ENCODE results near the gene ATP6V1G1. TPM values are rescaled to one million over a fixed set of nuclear protein-coding genes. Genes with fewer than 3 reads are reported as not detected.

The ATP6V1G1 gene
- polyA plus RNA-seq, 1 donor from 2014 or later = 802 TPM

GRCh38 chr9:114546851-114547250 is 40.7 kb upstream of the ATP6V1G1 start:
- Histone ChIP-seq H3K4me2 (ENCODE audit: low read length) (no peak overlapping the region), H3F3A (ENCODE audit: insufficient read depth, low read length, poor library complexity, severe bottlenecking) (no peaks in the 10 kb centered on the region)

DNA sequence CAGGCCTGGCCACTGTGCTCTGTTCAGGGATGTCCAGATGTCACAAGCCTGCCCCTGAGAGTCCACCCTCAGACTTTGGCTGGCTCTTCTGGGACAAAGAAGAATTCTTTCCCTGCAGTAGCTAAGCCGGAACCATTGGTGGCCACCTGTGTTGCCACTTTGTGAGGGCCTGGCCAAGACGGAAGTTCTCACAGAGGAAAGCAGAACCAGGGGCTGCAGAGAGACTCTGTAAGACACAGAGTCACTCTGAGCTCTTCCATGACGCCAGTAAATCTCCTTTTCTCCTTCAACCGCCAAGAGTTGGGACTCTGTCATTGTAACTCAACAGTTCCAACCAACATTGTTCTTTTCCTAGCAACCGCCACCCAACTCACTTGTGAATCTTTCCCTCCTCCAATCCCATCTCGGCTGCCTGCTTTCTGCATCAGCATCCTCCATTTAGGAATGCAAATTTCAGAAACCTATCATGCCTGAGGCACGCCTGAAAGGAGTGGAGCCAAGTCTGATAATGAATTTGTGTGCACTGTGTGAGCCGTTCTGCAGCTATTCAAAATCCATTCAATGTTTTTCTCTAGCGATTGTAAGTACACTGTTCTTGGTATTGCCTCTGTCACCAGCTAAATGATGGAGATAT is 37.8 kb upstream of the ATP6V1G1 start:
- no peaks in the 10 kb centered on the region for H3K27me3 ChIP-seq (ENCODE audit: insufficient read depth, low read depth, low read length)
- no peaks in the 10 kb centered on the region for H3F3A ChIP-seq (ENCODE audit: insufficient read depth, low read length, poor library complexity, severe bottlenecking)
- no peaks in the 10 kb centered on the region for H3K79me2 ChIP-seq (replicated peaks; ENCODE audit: insufficient read depth, low read length)
- H3K36me3 ChIP-seq (ENCODE audit: insufficient read depth, low read length) = no peaks in the 10 kb centered on the region
- no peak overlapping the region for H3K27ac ChIP-seq (ENCODE audit: low read length)
- H4K20me1 ChIP-seq (ENCODE audit: insufficient read depth) = no peaks in the 10 kb centered on the region
- H3K4me3 ChIP-seq (ENCODE audit: low read length) = no peak overlapping the region
- no peak overlapping the region for H3K4me2 ChIP-seq (ENCODE audit: low read length)
- no peaks in the 10 kb centered on the region for H3K9me3 ChIP-seq (ENCODE audit: low read length)
- no peaks in the 10 kb centered on the region for H3K9me2 ChIP-seq (ENCODE audit: insufficient read depth, low read length)
- no peak overlapping the region for H3K9ac ChIP-seq (ENCODE audit: low read length)
- no peak overlapping the region for H2AFZ ChIP-seq (ENCODE audit: low read depth, low read length)
- no peak for TF ChIP-seq SMC3 (conservative IDR thresholded peaks at IDR 0.05; ENCODE audit: poor library complexity)
- no peak for TF ChIP-seq EP300 (conservative IDR thresholded peaks at IDR 0.05; ENCODE audit: poor library complexity, severe bottlenecking)
- no peak for TF ChIP-seq MXI1 (conservative IDR thresholded peaks at IDR 0.05; ENCODE audit: poor library complexity, severe bottlenecking)
- TF ChIP-seq CTCF (IDR thresholded peaks at IDR 0.05; ENCODE audit: poor library complexity, severe bottlenecking) = no peak
- TF ChIP-seq RAD21 (conservative IDR thresholded peaks at IDR 0.05) = no peak
- TF ChIP-seq, protein P1, sequence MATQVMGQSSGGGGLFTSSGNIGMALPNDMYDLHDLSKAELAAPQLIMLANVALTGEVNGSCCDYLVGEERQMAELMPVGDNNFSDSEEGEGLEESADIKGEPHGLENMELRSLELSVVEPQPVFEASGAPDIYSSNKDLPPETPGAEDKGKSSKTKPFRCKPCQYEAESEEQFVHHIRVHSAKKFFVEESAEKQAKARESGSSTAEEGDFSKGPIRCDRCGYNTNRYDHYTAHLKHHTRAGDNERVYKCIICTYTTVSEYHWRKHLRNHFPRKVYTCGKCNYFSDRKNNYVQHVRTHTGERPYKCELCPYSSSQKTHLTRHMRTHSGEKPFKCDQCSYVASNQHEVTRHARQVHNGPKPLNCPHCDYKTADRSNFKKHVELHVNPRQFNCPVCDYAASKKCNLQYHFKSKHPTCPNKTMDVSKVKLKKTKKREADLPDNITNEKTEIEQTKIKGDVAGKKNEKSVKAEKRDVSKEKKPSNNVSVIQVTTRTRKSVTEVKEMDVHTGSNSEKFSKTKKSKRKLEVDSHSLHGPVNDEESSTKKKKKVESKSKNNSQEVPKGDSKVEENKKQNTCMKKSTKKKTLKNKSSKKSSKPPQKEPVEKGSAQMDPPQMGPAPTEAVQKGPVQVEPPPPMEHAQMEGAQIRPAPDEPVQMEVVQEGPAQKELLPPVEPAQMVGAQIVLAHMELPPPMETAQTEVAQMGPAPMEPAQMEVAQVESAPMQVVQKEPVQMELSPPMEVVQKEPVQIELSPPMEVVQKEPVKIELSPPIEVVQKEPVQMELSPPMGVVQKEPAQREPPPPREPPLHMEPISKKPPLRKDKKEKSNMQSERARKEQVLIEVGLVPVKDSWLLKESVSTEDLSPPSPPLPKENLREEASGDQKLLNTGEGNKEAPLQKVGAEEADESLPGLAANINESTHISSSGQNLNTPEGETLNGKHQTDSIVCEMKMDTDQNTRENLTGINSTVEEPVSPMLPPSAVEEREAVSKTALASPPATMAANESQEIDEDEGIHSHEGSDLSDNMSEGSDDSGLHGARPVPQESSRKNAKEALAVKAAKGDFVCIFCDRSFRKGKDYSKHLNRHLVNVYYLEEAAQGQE (IDR thresholded peaks at IDR 0.05; ENCODE audit: borderline replicate concordance) = no peak
- no peak for TF ChIP-seq EZH2 (IDR thresholded peaks at IDR 0.05; ENCODE audit: borderline replicate concordance, insufficient read depth, low read length, poor library complexity, severe bottlenecking)
- no peak for TF ChIP-seq POLR2AphosphoS5 (IDR thresholded peaks at IDR 0.05)

More at GRCh38 chr9:114546851-114547250, 40.7 kb upstream of the ATP6V1G1 start:
- Histone ChIP-seq H3K36me3 (ENCODE audit: insufficient read depth, low read length) (no peaks in the 10 kb centered on the region), H3K9ac (ENCODE audit: low read length) (no peak overlapping the region), H3K9me3 (ENCODE audit: low read length) (no peaks in the 10 kb centered on the region), H3K79me2 (replicated peaks; ENCODE audit: insufficient read depth, low read length) (no peaks in the 10 kb centered on the region), H3K4me3 (ENCODE audit: low read length) (no peak overlapping the region), H3K27me3 (ENCODE audit: insufficient read depth, low read depth, low read length) (no peaks in the 10 kb centered on the region), H2AFZ (ENCODE audit: low read depth, low read length) (no peak overlapping the region), H3K9me2 (ENCODE audit: insufficient read depth, low read length) (no peaks in the 10 kb centered on the region), H3K27ac (ENCODE audit: low read length) (no peak overlapping the region), H4K20me1 (ENCODE audit: insufficient read depth) (no peaks in the 10 kb centered on the region)
- TF ChIP-seq TAF1 (IDR thresholded peaks at IDR 0.05; ENCODE audit: low read depth) (no peak), MXI1 (conservative IDR thresholded peaks at IDR 0.05; ENCODE audit: poor library complexity, severe bottlenecking) (no peak), RAD21 (conservative IDR thresholded peaks at IDR 0.05) (no peak), EP300 (conservative IDR thresholded peaks at IDR 0.05; ENCODE audit: poor library complexity, severe bottlenecking) (no peak), SMC3 (conservative IDR thresholded peaks at IDR 0.05; ENCODE audit: poor library complexity) (no peak), POLR2AphosphoS5 (IDR thresholded peaks at IDR 0.05) (no peak), CTCF (IDR thresholded peaks at IDR 0.05; ENCODE audit: poor library complexity, severe bottlenecking) (no peak), EZH2 (IDR thresholded peaks at IDR 0.05; ENCODE audit: borderline replicate concordance, insufficient read depth, low read length, poor library complexity, severe bottlenecking) (no peak)
- TF ChIP-seq, protein P1 (IDR thresholded peaks at IDR 0.05; ENCODE audit: borderline replicate concordance) = no peak

Measured in neural cell (in vitro differentiated cells).